GM18861 (cell line): ENCODE results near the gene TRMU.
"Not testable (repeated sequence)": the region's sequence is repeated elsewhere in the genome, so short reads cannot be mapped to it uniquely, and the experiment has no call there.

Experiments
- ATAC-seq: cut with Tn5 transposase; IDR thresholded peaks from one replicate; pipeline ENCODE4 v1.9.1; 2021; ENCODE audit not compliant: unreplicated experiment

TRMU gene

GRCh38 chr22:46382524-46382923, 47.0 kb downstream of the TRMU start:
- ATAC-seq, result no peak

GRCh38 chr22:46386312-46386711, 50.8 kb downstream of the TRMU start:
- ATAC-seq, result no peak

GRCh38 chr22:46387748-46388147, 52.2 kb downstream of the TRMU start:
- ATAC-seq, result no peak

GRCh38 chr22:46388647-46389046, 53.1 kb downstream of the TRMU start:
- ATAC-seq, result no peak

- ATAC-seq, result no peak
Observed at GRCh38 chr22:46389081-46389480, 53.6 kb downstream of the TRMU start.

GRCh38 chr22:46390105-46390651, 54.7 kb downstream of the TRMU start:
- ATAC-seq, result no peak

- ATAC-seq, result no peak
Observed at GRCh38 chr22:46390652-46391301, 55.3 kb downstream of the TRMU start.

GRCh38 chr22:46391486-46392136, 56.1 kb downstream of the TRMU start:
- ATAC-seq, result no peak

GRCh38 chr22:46392137-46392844, 56.8 kb downstream of the TRMU start:
- no peak for ATAC-seq

- no peak for ATAC-seq
Observed at GRCh38 chr22:46393873-46394272, 58.4 kb downstream of the TRMU start.

- ATAC-seq, result no peak
Observed at GRCh38 chr22:46394622-46395021, 59.1 kb downstream of the TRMU start.

- no peak for ATAC-seq
Observed at GRCh38 chr22:46395145-46395544, 59.6 kb downstream of the TRMU start.

- not testable (repeated sequence) for ATAC-seq
Observed at GRCh38 chr22:46397049-46397448, 61.5 kb downstream of the TRMU start.

- ATAC-seq, result no peak
Observed at GRCh38 chr22:46397514-46397913, 62.0 kb downstream of the TRMU start.

- no peak for ATAC-seq
Observed at GRCh38 chr22:46397951-46398350, 62.4 kb downstream of the TRMU start.

- no peak for ATAC-seq
Observed at GRCh38 chr22:46399251-46400024, 63.9 kb downstream of the TRMU start.

GRCh38 chr22:46401370-46401769, 65.9 kb downstream of the TRMU start:
- no peak for ATAC-seq

GRCh38 chr22:46402505-46402904, 67.0 kb downstream of the TRMU start:
- ATAC-seq, result no peak

GRCh38 chr22:46403880-46404279, 68.4 kb downstream of the TRMU start:
- ATAC-seq, result not testable (repeated sequence)

- ATAC-seq, result no peak
Observed at GRCh38 chr22:46405901-46406300, 70.4 kb downstream of the TRMU start.

GRCh38 chr22:46406349-46406748, 70.8 kb downstream of the TRMU start:
- no peak for ATAC-seq
